Heart left ventricle (tissue), 16 donors: ENCODE measurements around the gene HSPA9. TPM values are rescaled to one million over a fixed set of nuclear protein-coding genes. Genes with fewer than 3 reads are reported as not detected.
A peak's percentile ranks its signal among the peaks of the same experiment; 100 is the strongest.

Source experiments
- ATAC-seq, 4 donors: fragments of 200-7000 bp; cut with Tn5 transposase; one replicate each; pipeline ENCODE4 v1.9.1; 2020 to 2022; ENCODE audit warnings: moderate library complexity in 4 of 4, mild to moderate bottlenecking in 3 of 4, moderate number of reproducible peaks in 1 of 4
- DNase-seq, 5 donors: peaks; one replicate each; pipeline ENCODE4 v3.0.0-alpha.2; 2020
- H3K27ac ChIP-seq, 12 donors: fragments of 200-600 bp; sonication (generic) in 4 of 12; one replicate each; pipeline versions ENCODE4 v1.5.0 to v1.8.0; 2016 to 2022; ENCODE audit warnings: mild to moderate bottlenecking in 2 of 12
- H3K27me3 ChIP-seq, 9 donors: fragments of 200-600 bp; sonication (generic) in 2 of 9; one replicate each; pipeline versions ENCODE4 v1.5.1 to v1.8.0; 2016 to 2022; ENCODE audit warnings: mild to moderate bottlenecking in 3 of 9
- H3K36me3 ChIP-seq, 9 donors: fragments of 200-600 bp; sonication (generic) in 2 of 9; one replicate each; pipeline versions ENCODE4 v1.5.0 to v1.8.0; 2018 to 2022; ENCODE audit warnings: mild to moderate bottlenecking in 2 of 9
- H3K4me1 ChIP-seq, 12 donors: fragments of 200-600 bp; sonication (generic) in 4 of 12; one replicate each; pipeline versions ENCODE4 v1.5.0 to v1.8.0; 2016 to 2022; ENCODE audit warnings: mild to moderate bottlenecking in 3 of 12
- H3K4me3 ChIP-seq, 12 donors: fragments of 200-600 bp; sonication (generic) in 4 of 12; one replicate each; pipeline versions ENCODE4 v1.5.0 to v1.8.0; 2017 to 2022; ENCODE audit warnings: mild to moderate bottlenecking in 9 of 12, moderate library complexity in 4 of 12
- H3K9me3 ChIP-seq, 12 donors: fragments of 200-600 bp; sonication (generic) in 4 of 12; one replicate each; pipeline versions ENCODE4 v1.5.0 to v1.8.0; 2016 to 2022; ENCODE audit warnings: mild to moderate bottlenecking in 1 of 12
- POLR2A ChIP-seq, 2 donors: fragments of 450-650 bp; IDR thresholded peaks; one replicate each; pipeline ENCODE4 v1.6.1; 2017; ENCODE audit warnings: antibody characterized with exemption in 2 of 2, mild to moderate bottlenecking in 2 of 2, moderate library complexity in 2 of 2
- WGBS, 4 donors: extraction: QIAGEN DNeasy Blood & Tissue Kit in 2 of 4; methylation state at CpG; one replicate each; pipeline versions ENCODE4 v1.1.5 to v1.1.7; 2013 to 2018; 5-methylcytosine and 5-hydroxymethylcytosine counted together
- intact Hi-C, 10 donors: fragments of 100-400 bp; cut with DNase I; formaldehyde crosslinking; loops; one replicate each; pipeline versions ENCODE4 v1.11.1 to v1.14.2; 2022
- polyA plus RNA-seq, 2 donors: library from polyadenylated mRNA; stranded (reverse); fragments of 200-250 nt; gene quantifications; one replicate each; pipeline ENCODE4 v1.2.3, GENCODE V29; 2013
- total RNA-seq, 9 donors: library from RNA; depleted of rRNA in 2 of 9; stranded (reverse); fragments of >200 nt in 2 of 9; fragmentation: NEBNext Ultra II Directional in 3 of 9; extraction: Animal tissue kit (Norgen Biotek cat#: 25700) in 3 of 9; gene quantifications; one replicate each; pipeline versions ENCODE4 v1.1.0 to v1.2.4, GENCODE V29; 2016 to 2023
- TF ChIP-seq, protein P1 (sequence below), 12 donors: fragments of 200-600 bp; sonication (generic) in 4 of 12; IDR thresholded peaks; one replicate each; pipeline versions ENCODE4 v1.5.0 to v1.8.0; 2018 to 2022; ENCODE audit warnings: antibody characterized with exemption in 12 of 12, mild to moderate bottlenecking in 5 of 12
- donor health status: ischemic (EF 13 %, LVEDD 7.1; RV severe dilation, severe dysfunction).
- donor health status: healthy with polysubstance abuse.
- donor health status: DM: no; HTN: yes; CAD: no.
- donor health status: DM: no; HTN: no; CAD: no.
- donor health status: ischemic (EF 25% LVEDD 6.9; RV normal size, moderate dysfunction).
- donor health status: ischemic (EF 25% LVEDD 5.7; RV mildly dilated, moderate dysfunction).
- donor health status: healthy.
- donor health status: DM: yes; HTN: yes; CAD: no.
- donor health status: ischemic (EF 35%, LVEDD 5.7; RV mildly dilated, moderate dysfunction).
- donor health status: nonischemic (EF 11% LVEDD 7.7; RV severe dilation, severe dysfunction).
- donor health status: DM: yes; HTN: yes; CAD: no.
- donor health status: PGD.
- donor health status: ischemic (EF 29% LVEDD 5.4; RV normal size, mild dysfunction).
- donor health status: nonischemic (EF 23%, LVEDD 6.1; RV moderate dilation, normal function).

HSPA9 gene
- total and polyA plus RNA-seq, 11 donors: 115 to 481 (median 313) TPM

GRCh38 chr5:138573223-138573622 is 2.0 kb downstream of the HSPA9 start:
- peak overlapping the region in 1 of 12 donors; percentile 89 for H3K4me3 ChIP-seq
- TF ChIP-seq, protein P1, sequence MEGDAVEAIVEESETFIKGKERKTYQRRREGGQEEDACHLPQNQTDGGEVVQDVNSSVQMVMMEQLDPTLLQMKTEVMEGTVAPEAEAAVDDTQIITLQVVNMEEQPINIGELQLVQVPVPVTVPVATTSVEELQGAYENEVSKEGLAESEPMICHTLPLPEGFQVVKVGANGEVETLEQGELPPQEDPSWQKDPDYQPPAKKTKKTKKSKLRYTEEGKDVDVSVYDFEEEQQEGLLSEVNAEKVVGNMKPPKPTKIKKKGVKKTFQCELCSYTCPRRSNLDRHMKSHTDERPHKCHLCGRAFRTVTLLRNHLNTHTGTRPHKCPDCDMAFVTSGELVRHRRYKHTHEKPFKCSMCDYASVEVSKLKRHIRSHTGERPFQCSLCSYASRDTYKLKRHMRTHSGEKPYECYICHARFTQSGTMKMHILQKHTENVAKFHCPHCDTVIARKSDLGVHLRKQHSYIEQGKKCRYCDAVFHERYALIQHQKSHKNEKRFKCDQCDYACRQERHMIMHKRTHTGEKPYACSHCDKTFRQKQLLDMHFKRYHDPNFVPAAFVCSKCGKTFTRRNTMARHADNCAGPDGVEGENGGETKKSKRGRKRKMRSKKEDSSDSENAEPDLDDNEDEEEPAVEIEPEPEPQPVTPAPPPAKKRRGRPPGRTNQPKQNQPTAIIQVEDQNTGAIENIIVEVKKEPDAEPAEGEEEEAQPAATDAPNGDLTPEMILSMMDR (IDR thresholded peaks at IDR 0.05): no peak
- no peak for TF ChIP-seq POLR2A (IDR thresholded peaks at IDR 0.05)
- intact Hi-C loops: loop anchor here in 1 of 10 donors (10.0 kb wide), 1 partner anchor 692 kb away; no protein-coding TSS in a partner anchor
- H3K27ac ChIP-seq: peak overlapping the region in 2 of 12 donors; percentile 8 to 99
- peaks cover 0 to 39% (median 14%) of the 10 kb centered on the region in 12 donors for H3K4me1 ChIP-seq
- WGBS, 4 donors: 82 to 97% (median 87%) methylated on average over 5 to 8 of the region's 8 CpGs
- ATAC-seq (no peak), DNase-seq (no peak)
- H3K27me3 ChIP-seq: no peaks in the 10 kb centered on the region
- H3K36me3 ChIP-seq: peaks cover 0 to 59% (median 55%) of the 10 kb centered on the region in 9 donors
- no peaks in the 10 kb centered on the region for H3K9me3 ChIP-seq

- no peak overlapping the region for H3K4me3 ChIP-seq
- ATAC-seq: no peak
- intact Hi-C loops: loop anchor here in 1 of 10 donors (10.0 kb wide), 1 partner anchor 694 kb away; no protein-coding TSS in a partner anchor
- no peaks in the 10 kb centered on the region for H3K9me3 ChIP-seq
- no peak overlapping the region for H3K27ac ChIP-seq
- 93 to 98% (median 98%) methylated on average over 9 of the region's 9 CpGs for WGBS, 4 donors
- H3K27me3 ChIP-seq: no peaks in the 10 kb centered on the region
- H3K36me3 ChIP-seq: peaks cover 0 to 82% (median 79%) of the 10 kb centered on the region in 9 donors
- no peak for DNase-seq
- TF ChIP-seq POLR2A (IDR thresholded peaks at IDR 0.05): no peak
- TF ChIP-seq, protein P1 (IDR thresholded peaks at IDR 0.05): no peak
- H3K4me1 ChIP-seq: peaks cover 0 to 35% (median 14%) of the 10 kb centered on the region in 12 donors
Measured at GRCh38 chr5:138570871-138571270, 4.3 kb downstream of the HSPA9 start.

DNA sequence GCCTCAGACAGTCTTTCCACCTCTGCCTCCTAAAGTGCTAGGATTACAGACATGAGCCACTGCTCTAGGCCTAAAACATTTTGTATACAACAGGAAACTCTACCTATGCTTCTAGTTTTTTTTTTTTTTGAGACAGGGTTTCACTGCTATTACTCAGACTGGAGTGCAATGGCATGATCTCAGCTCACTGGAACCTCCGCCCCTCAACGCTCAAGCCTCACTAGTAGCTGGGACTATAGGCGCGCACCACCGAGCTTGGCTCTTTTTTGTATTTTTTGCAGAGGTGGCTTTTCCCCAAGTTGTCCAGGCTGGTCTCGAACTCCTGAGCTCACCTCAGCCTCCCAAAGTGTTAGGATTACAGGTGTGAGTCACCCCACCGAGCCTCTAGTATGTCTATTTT is 5.4 kb downstream of the HSPA9 start:
- Histone ChIP-seq H3K4me3 (no peak overlapping the region), H3K9me3 (no peaks in the 10 kb centered on the region), H3K4me1 (peaks cover 0 to 35% (median 14%) of the 10 kb centered on the region in 12 donors), H3K36me3 (peaks cover 3 to 93% (median 90%) of the 10 kb centered on the region in 9 donors), H3K27me3 (no peaks in the 10 kb centered on the region), H3K27ac (no peak overlapping the region)
- 90 to 95% (median 91%) methylated on average over 7 of the region's 7 CpGs for WGBS, 4 donors
- intact Hi-C loops: loop anchor here in 1 of 10 donors (10.0 kb wide), 1 partner anchor 695 kb away; no protein-coding TSS in a partner anchor
- no peak for ATAC-seq
- no peak for DNase-seq
- no peak for TF ChIP-seq POLR2A (IDR thresholded peaks at IDR 0.05)
- TF ChIP-seq, protein P1 (IDR thresholded peaks at IDR 0.05): no peak

GRCh38 chr5:138568061-138568824 is 7.0 kb downstream of the HSPA9 start:
- ATAC-seq: no peak
- DNase-seq: no peak
- H3K27me3 ChIP-seq: no peaks in the 10 kb centered on the region
- intact Hi-C loops: no loop called here
- H3K9me3 ChIP-seq: no peaks in the 10 kb centered on the region
- no peak overlapping the region for H3K27ac ChIP-seq
- H3K36me3 ChIP-seq: peaks cover 3 to 100% (median 99%) of the 10 kb centered on the region in 9 donors
- no peak overlapping the region for H3K4me3 ChIP-seq
- H3K4me1 ChIP-seq: peaks cover 0 to 30% (median 7%) of the 10 kb centered on the region in 12 donors
- 84 to 89% (median 89%) methylated on average over 16 of the region's 16 CpGs for WGBS, 4 donors
- TF ChIP-seq, protein P1 (IDR thresholded peaks at IDR 0.05): no peak
- TF ChIP-seq POLR2A (IDR thresholded peaks at IDR 0.05): no peak
